K562 (cell line): ENCODE measurements around the gene TAMALIN. TPM values are rescaled to one million over a fixed set of nuclear protein-coding genes. Genes with fewer than 3 reads are reported as not detected.
A peak's percentile ranks its signal among the peaks of the same experiment; 100 is the strongest.

Source experiments
- ATAC-seq: fragments of 200-7000 bp; cut with Tn5 transposase; 3 replicates; pipeline ENCODE4 v1.9.1; 2020; ENCODE audit warnings: moderate library complexity
- BruUV-seq: library from RNA; stranded (reverse); fragments of 400-500 nt; replicated peaks from 2 replicates; lab custom pipeline; 2021; lab: Mats Ljungman, UMichigan
- CTCF ChIA-PET: fragments of 300-600 bp; formaldehyde crosslinking; extraction: SDS; loops from one replicate; lab custom pipeline; 2021; ENCODE audit warnings: low intra/inter-chr PET ratio; lab: Yijun Ruan, JAX
- POLR2A ChIA-PET: fragments of 300-600, 350-650 bp; sonication (Branson Sonifier 250); formaldehyde crosslinking; extraction: SDS; loops from one replicate; lab custom pipeline; 2021; ENCODE audit warnings: antibody characterized with exemption, inconsistent platforms; lab: Yijun Ruan, JAX
- DNase-seq, 4 experiments: peaks; one replicate each; pipeline versions ENCODE4 v3.0.0 to v3.0.0-alpha.2; 2011 to 2018; ENCODE audit warnings: low spot score in 3 of 4, mixed read lengths in 3 of 4; ENCODE audit errors: extremely low read depth in 1 of 4
- FAIRE-seq: peaks from 2 replicates; lab custom pipeline; 2011; peaks lifted over from hg19 to GRCh38; lab: Jason Lieb, UNC
- H2AFZ ChIP-seq: 2 replicates; pipeline ENCODE4 v1.6.0; 2011; ENCODE audit warnings: low read depth, low read length, control low read depth, inconsistent platforms
- H3K27ac ChIP-seq: fragments of 200-600 bp; 3 replicates; pipeline ENCODE4 v1.8.0; 2011; ENCODE audit warnings: low read depth, mild to moderate bottlenecking, control low read depth, inconsistent platforms, low read length, moderate library complexity, mixed read lengths; ENCODE audit errors: extremely low read depth
- H3K27me3 ChIP-seq, 2 experiments: fragments of 300-600 bp in 1 of 2; 2 replicates in 1 of 2; 3 replicates in 1 of 2; pipeline versions ENCODE4 v1.6.0 to v1.8.0; 2011; ENCODE audit warnings: inconsistent platforms in 2 of 2, low read length in 2 of 2, mild to moderate bottlenecking in 1 of 2, mixed read lengths in 1 of 2, moderate library complexity in 1 of 2; ENCODE audit not compliant: control insufficient read depth in 2 of 2, insufficient read depth in 2 of 2
- H3K36me3 ChIP-seq: fragments of 300-600 bp; 3 replicates; pipeline ENCODE4 v1.8.0; 2011; ENCODE audit warnings: mild to moderate bottlenecking, low read length, inconsistent platforms; ENCODE audit not compliant: control insufficient read depth, insufficient read depth
- H3K4me1 ChIP-seq, 2 experiments: fragments of 200-600 bp in 1 of 2; replicated peaks in 1 of 2; 2 replicates in 1 of 2; 3 replicates in 1 of 2; pipeline versions ENCODE4 v1.5.1 to v1.8.0; 2011; ENCODE audit warnings: inconsistent platforms in 2 of 2, low read length in 2 of 2, mild to moderate bottlenecking in 1 of 2, mixed read lengths in 1 of 2, moderate library complexity in 1 of 2; ENCODE audit not compliant: control insufficient read depth in 2 of 2, insufficient read depth in 2 of 2
- H3K4me2 ChIP-seq: 2 replicates; pipeline ENCODE4 v1.6.1; 2011; ENCODE audit warnings: low read length, control low read depth, inconsistent platforms, mixed read lengths; ENCODE audit not compliant: insufficient read depth
- H3K4me3 ChIP-seq: fragments of 200-600 bp; sonication (generic), shearing (Covaris generic); 2 replicates; pipeline ENCODE4 v1.5.1; 2016; ENCODE audit warnings: control low read depth, inconsistent platforms
- H3K79me2 ChIP-seq: fragments of 200-600 bp; 3 replicates; pipeline ENCODE4 v1.8.0; 2011; ENCODE audit warnings: low read length, inconsistent platforms; ENCODE audit not compliant: control insufficient read depth, insufficient read depth
- H3K9ac ChIP-seq, 2 experiments: 2 replicates each; pipeline versions ENCODE4 v1.6.0 to v1.6.1; 2011; ENCODE audit warnings: low read depth in 2 of 2, low read length in 2 of 2, control low read depth in 1 of 2, inconsistent platforms in 1 of 2, mild to moderate bottlenecking in 1 of 2, mixed read lengths in 1 of 2; ENCODE audit not compliant: insufficient read depth in 1 of 2
- H3K9me1 ChIP-seq: one replicate; pipeline ENCODE4 v1.6.0; 2011; ENCODE audit warnings: inconsistent platforms, mild to moderate bottlenecking, low read length, moderate library complexity; ENCODE audit not compliant: control insufficient read depth, insufficient read depth
- H3K9me3 ChIP-seq: replicated peaks from 2 replicates; pipeline ENCODE4 v1.5.1; 2011; ENCODE audit warnings: low read depth, low read length, inconsistent platforms; ENCODE audit not compliant: control insufficient read depth, insufficient read depth
- H4K20me1 ChIP-seq: replicated peaks from 2 replicates; pipeline ENCODE4 v1.6.1; 2011; ENCODE audit warnings: low read length, inconsistent platforms, mixed read lengths; ENCODE audit not compliant: control insufficient read depth, insufficient read depth
- FIP1L1 ChIP-seq: fragments of 200-400 bp; formaldehyde crosslinking; IDR thresholded peaks from 2 replicates; pipeline ENCODE4 v1.6.1; 2018; ENCODE audit warnings: mild to moderate bottlenecking, low read depth, low read length; ENCODE audit not compliant: poor library complexity, severe bottlenecking
- GABPA ChIP-seq: fragments of 200-800 bp; sonication (Bioruptor generic); conservative IDR thresholded peaks from 2 replicates; pipeline ENCODE4 v1.6.1; 2016; ENCODE audit warnings: low read depth, missing genetic modification characterization, missing compliant biosample characterization
- MAFF ChIP-seq: IDR thresholded peaks from 2 replicates; pipeline ENCODE4 v1.6.1; 2012; ENCODE audit warnings: low read length, improper control_type of control experiment
- POLR2A ChIP-seq: fragments of 450-650 bp; conservative IDR thresholded peaks from 2 replicates; pipeline ENCODE4 v1.6.1; 2016
- PRDM10 ChIP-seq: fragments of 450-650 bp; IDR thresholded peaks from 2 replicates; pipeline ENCODE4 v1.6.1; 2018; ENCODE audit not compliant: partially characterized antibody
- RFX7 ChIP-seq: fragments of 250-450 bp; sonication (Bioruptor Pico); IDR thresholded peaks from 2 replicates; pipeline ENCODE4 v1.5.1; 2021; ENCODE audit warnings: mild to moderate bottlenecking
- SMARCC2 ChIP-seq: fragments of 450-650 bp; IDR thresholded peaks from 2 replicates; pipeline ENCODE4 v1.6.1; 2017; ENCODE audit warnings: antibody characterized with exemption, moderate library complexity, mild to moderate bottlenecking, low read depth
- SRSF1 ChIP-seq: fragments of 200-400 bp; formaldehyde crosslinking; IDR thresholded peaks from 2 replicates; pipeline ENCODE4 v1.6.1; 2017; ENCODE audit warnings: mild to moderate bottlenecking, low read depth, low read length, moderate library complexity
- USF1 ChIP-seq: sonication (generic); formaldehyde crosslinking; IDR thresholded peaks from 2 replicates; pipeline ENCODE4 v1.9.0; 2022; ENCODE audit warnings: mild to moderate bottlenecking, missing genetic modification reagents
- ZBTB33 ChIP-seq: sonication (generic); formaldehyde crosslinking; IDR thresholded peaks from 2 replicates; pipeline ENCODE4 v1.8.1; 2023; ENCODE audit warnings: mild to moderate bottlenecking, missing genetic modification reagents
- ZFP1 ChIP-seq: fragments of 450-650 bp; formaldehyde crosslinking; IDR thresholded peaks from 2 replicates; pipeline ENCODE4 v1.4.0; 2020; ENCODE audit warnings: mild to moderate bottlenecking, mixed read lengths
- ZNF280A ChIP-seq: fragments of 450-650 bp; IDR thresholded peaks from 2 replicates; pipeline ENCODE4 v1.6.1; 2018; ENCODE audit warnings: mild to moderate bottlenecking, low read depth; ENCODE audit not compliant: partially characterized antibody
- ZNF668 ChIP-seq: fragments of 250-450 bp; sonication (Bioruptor Pico); IDR thresholded peaks from 2 replicates; pipeline ENCODE4 v1.8.0; 2022; ENCODE audit warnings: mild to moderate bottlenecking, inconsistent platforms
- ZNF778 ChIP-seq: fragments of 450-650 bp; formaldehyde crosslinking; IDR thresholded peaks from 2 replicates; pipeline ENCODE4 v1.4.0; 2020; ENCODE audit warnings: mild to moderate bottlenecking, moderate library complexity
- WGBS: fragments of 100-300 bp; shearing (Covaris generic); methylation state at CpG from one replicate; pipeline ENCODE4 v1.1.6; 2016; ENCODE audit warnings: low coverage, mixed read lengths; ENCODE audit not compliant: insufficient coverage; ENCODE audit errors: missing lambda C conversion rate; 5-methylcytosine and 5-hydroxymethylcytosine counted together
- in situ Hi-C: fragments of 300-500 bp; cut with MboI; formaldehyde crosslinking; loops from 4 replicates; pipeline ENCODE4 v1.15.0; 2018; ENCODE audit warnings: inconsistent platforms, mixed read lengths
- intact Hi-C: fragments of 100-400 bp; cut with micrococcal nuclease; formaldehyde crosslinking; loops from 2 replicates; pipeline ENCODE4 v1.14.2; 2022
- polyA plus RNA-seq, 8 experiments: library from polyadenylated mRNA; depleted of rRNA in 4 of 8; stranded (reverse) in 5 of 8; unstranded in 3 of 8; fragments of >200 nt; fragmentation: Nextera tagmentation in 2 of 8; fragmentation: Illumina TruSeq in 1 of 8; extraction: Ambion mirVana in 2 of 8; extraction: Trizol in 1 of 8; gene quantifications; 2 replicates each; pipeline versions ENCODE4 v1.2.1 to v1.2.3, GENCODE V29; 2011 to 2014; ENCODE audit warnings: inconsistent platforms in 1 of 8, missing spikeins in 1 of 8
- total RNA-seq, 7 experiments: library from RNA; depleted of rRNA in 6 of 7; stranded (reverse); fragments of >200 nt in 6 of 7; fragmentation: Illumina TruSeq in 2 of 7; extraction: Trizol in 2 of 7; gene quantifications; 2 replicates each; pipeline versions ENCODE4 v1.2.1 to v1.2.3, GENCODE V29; 2011 to 2021; ENCODE audit warnings: low replicate concordance in 1 of 7

Gene TAMALIN
- total and polyA plus RNA-seq, 9 of the 15 experiments (the other 6 are each of a cell fraction or from before 2014, with no cell fraction given) = 0.74 to 2.2 (median 1.5) TPM; not detected in 2

- WGBS = 60% methylated on average over 10 of the region's 10 CpGs
- H3K27ac ChIP-seq = peak overlapping the region; percentile 36; the same call in 1 of the 3 replicates
- TF ChIP-seq FIP1L1 = no peak
- no peak for TF ChIP-seq ZBTB33 (CRISPR knock-in tag)
- no peak for TF ChIP-seq SMARCC2
- TF ChIP-seq USF1 = no peak
- TF ChIP-seq ZNF668 (CRISPR knock-in tag) = no peak
- no peak for TF ChIP-seq ZFP1
- TF ChIP-seq SRSF1 = no peak
- TF ChIP-seq POLR2A = no peak
- TF ChIP-seq ZNF778 = no peak
- TF ChIP-seq ZNF280A = no peak
- no peak for TF ChIP-seq PRDM10
- TF ChIP-seq MAFF = no peak
- TF ChIP-seq GABPA (tag) = no peak
- no peak for TF ChIP-seq RFX7 (CRISPR knock-in tag)
Measured at GRCh38 chr12:52009081-52009751, 2.5 kb downstream of the TAMALIN start.

More at GRCh38 chr12:52009081-52009751, 2.5 kb downstream of the TAMALIN start:
- intact Hi-C loops (no loop called here), in situ Hi-C loops (loop anchor here (25.0 kb wide), 1 partner anchor 597 kb away; the partner anchor contains the start of gene SLC4A8)
- Histone ChIP-seq H3K9ac (peak overlapping the region; percentile 29 to 84; a peak in 2 of 4 replicates), H3K36me3 (no peaks in the 10 kb centered on the region), H3K4me1 (peaks cover 20 to 42% of the 10 kb centered on the region in 2 experiments), H3K27me3 (no peaks in the 10 kb centered on the region), H3K9me3 (no peaks in the 10 kb centered on the region), H3K9me1 (no peaks in the 10 kb centered on the region), H3K79me2 (no peaks in the 10 kb centered on the region), H3K4me3 (no peak overlapping the region), H4K20me1 (no peaks in the 10 kb centered on the region), H3K4me2 (no peak overlapping the region), H2AFZ (peak overlapping the region; percentile 82; the same call in 1 of the 2 replicates)
- no peak for DNase-seq
- POLR2A ChIA-PET = interaction anchor here (0.6 to 1.9 kb wide), 3 partner anchors 11 to 148 kb away, joined by 3 to 13 read pairs (median 3); no protein-coding TSS in a partner anchor
- no peak for FAIRE-seq
- BruUV-seq = no TSS peak
- no peak for ATAC-seq
- CTCF ChIA-PET = interaction anchor here (1.0 to 1.8 kb wide), 2 partner anchors 11 to 16 kb away, joined by 3 to 5 read pairs; no protein-coding TSS in a partner anchor
